WTC11 (cell line): Measurements from ENCODE around the gene FMO5. TPM values are rescaled to one million over a fixed set of nuclear protein-coding genes. Genes with fewer than 3 reads are reported as not detected.
A peak's percentile ranks its signal among the peaks of the same experiment; 100 is the strongest.

Experiments
- ATAC-seq: fragments of 200-7000 bp; cut with Tn5 transposase; 2 replicates; pipeline ENCODE4 v1.10.0; 2021; ENCODE audit warnings: mild to moderate bottlenecking, moderate library complexity
- CTCF ChIA-PET: fragments of 300-600 bp; sonication (Branson Sonifier 250); formaldehyde crosslinking; loops from one replicate; lab custom pipeline; 2021; ENCODE audit warnings: antibody characterized with exemption; lab: Charles Lee
- POLR2A ChIA-PET: fragments of 350-600 bp; sonication (Branson Sonifier 250); formaldehyde crosslinking; loops from one replicate; lab custom pipeline; 2021; ENCODE audit warnings: antibody characterized with exemption; lab: Charles Lee
- DNase-seq: peaks from one replicate; pipeline ENCODE4 v3.0.0; 2021; ENCODE audit warnings: low spot score
- H3K27ac Mint-ChIP-seq: 2 replicates; pipeline ENCODE4 v1.8.0; 2021; ENCODE audit warnings: mixed read lengths
- H3K27me3 Mint-ChIP-seq: 2 replicates; pipeline ENCODE4 v1.8.0; 2021; ENCODE audit warnings: low read depth, mild to moderate bottlenecking, moderate library complexity, mixed read lengths
- H3K36me3 Mint-ChIP-seq: 2 replicates; pipeline ENCODE4 v1.8.0; 2021; ENCODE audit warnings: mixed read lengths
- H3K4me1 Mint-ChIP-seq: 2 replicates; pipeline ENCODE4 v1.8.0; 2022; ENCODE audit warnings: mixed read lengths
- H3K4me3 Mint-ChIP-seq: 2 replicates; pipeline ENCODE4 v1.8.0; 2021; ENCODE audit warnings: mild to moderate bottlenecking, moderate library complexity, mixed read lengths
- H3K9me3 Mint-ChIP-seq: 2 replicates; pipeline ENCODE4 v1.8.0; 2021; ENCODE audit warnings: mixed read lengths
- CBFB ChIP-seq: sonication (generic); formaldehyde crosslinking; IDR thresholded peaks from 2 replicates; pipeline ENCODE4 v1.8.1; 2022; ENCODE audit warnings: mild to moderate bottlenecking, low read depth, missing genetic modification reagents
- ERG ChIP-seq: fragments of 250-450 bp; sonication (Bioruptor Pico); IDR thresholded peaks from 2 replicates; pipeline ENCODE4 v1.8.0; 2021; ENCODE audit warnings: mild to moderate bottlenecking
- FOXJ3 ChIP-seq: sonication (generic); formaldehyde crosslinking; IDR thresholded peaks from 2 replicates; pipeline ENCODE4 v1.9.0; 2021; ENCODE audit warnings: missing genetic modification reagents, mild to moderate bottlenecking, borderline replicate concordance
- FOXK1 ChIP-seq: sonication (generic); formaldehyde crosslinking; IDR thresholded peaks from 2 replicates; pipeline ENCODE4 v1.8.0; 2022; ENCODE audit warnings: mild to moderate bottlenecking, moderate library complexity, missing genetic modification reagents
- FOXP1 ChIP-seq: sonication (generic); formaldehyde crosslinking; IDR thresholded peaks from 2 replicates; pipeline ENCODE4 v1.8.0; 2022; ENCODE audit warnings: missing genetic modification reagents, mild to moderate bottlenecking, moderate library complexity, borderline replicate concordance
- FOXP4 ChIP-seq: sonication (generic); formaldehyde crosslinking; IDR thresholded peaks from 2 replicates; pipeline ENCODE4 v1.8.0; 2022; ENCODE audit warnings: mild to moderate bottlenecking, missing genetic modification reagents
- GRHL2 ChIP-seq: fragments of 250-450 bp; sonication (Bioruptor Pico); IDR thresholded peaks from 2 replicates; pipeline ENCODE4 v1.8.0; 2022; ENCODE audit warnings: mild to moderate bottlenecking, moderate library complexity; ENCODE audit not compliant: insufficient replicate concordance, severe bottlenecking
- JAZF1 ChIP-seq: fragments of 250-450 bp; sonication (Bioruptor Pico); IDR thresholded peaks from 2 replicates; pipeline ENCODE4 v1.9.0; 2021; ENCODE audit warnings: moderate library complexity, mild to moderate bottlenecking, inconsistent platforms
- MLX ChIP-seq: sonication (generic); formaldehyde crosslinking; IDR thresholded peaks from 2 replicates; pipeline ENCODE4 v1.8.1; 2023; ENCODE audit warnings: mild to moderate bottlenecking, missing genetic modification reagents, moderate library complexity
- PREB ChIP-seq: sonication (generic); formaldehyde crosslinking; IDR thresholded peaks from 2 replicates; pipeline ENCODE4 v1.8.1; 2022; ENCODE audit warnings: mild to moderate bottlenecking, missing genetic modification reagents, moderate library complexity, borderline replicate concordance
- RELA ChIP-seq: sonication (generic); formaldehyde crosslinking; IDR thresholded peaks from 2 replicates; pipeline ENCODE4 v1.8.1; 2022; ENCODE audit warnings: missing genetic modification reagents, mild to moderate bottlenecking, borderline replicate concordance
- TCF7 ChIP-seq: sonication (generic); formaldehyde crosslinking; IDR thresholded peaks from 2 replicates; pipeline ENCODE4 v1.8.0; 2022; ENCODE audit warnings: mild to moderate bottlenecking, low read depth, missing genetic modification reagents, moderate library complexity
- TP53 ChIP-seq: sonication (generic); formaldehyde crosslinking; IDR thresholded peaks from 2 replicates; pipeline ENCODE4 v1.8.1; 2023; ENCODE audit warnings: mild to moderate bottlenecking, missing genetic modification reagents
- ZBTB21 ChIP-seq: sonication (generic); formaldehyde crosslinking; IDR thresholded peaks from 2 replicates; pipeline ENCODE4 v1.8.1; 2023; ENCODE audit warnings: mild to moderate bottlenecking, missing genetic modification reagents, borderline replicate concordance
- ZBTB43 ChIP-seq: sonication (generic); formaldehyde crosslinking; IDR thresholded peaks from 2 replicates; pipeline ENCODE4 v1.8.1; 2023; ENCODE audit warnings: mild to moderate bottlenecking, missing genetic modification reagents
- ZMAT4 ChIP-seq: fragments of 250-450 bp; sonication (Bioruptor Pico); IDR thresholded peaks from 2 replicates; pipeline ENCODE4 v1.9.0; 2021; ENCODE audit warnings: mild to moderate bottlenecking
- ZNF671 ChIP-seq: fragments of 250-450 bp; sonication (Bioruptor Pico); IDR thresholded peaks from 2 replicates; pipeline ENCODE4 v1.8.0; 2021; ENCODE audit warnings: mild to moderate bottlenecking
- total RNA-seq: library from RNA; stranded (reverse); gene quantifications from 3 replicates; pipeline ENCODE4 v1.2.3, GENCODE V29; 2021

The FMO5 gene
- total RNA-seq, 1 experiment from 2014 or later = 3.3 TPM

GRCh38 chr1:147189514-147189913 is 35.6 kb downstream of the FMO5 start (continued):
- TF ChIP-seq MLX (CRISPR knock-in tag) (no peak), PREB (CRISPR knock-in tag) (no peak)

GRCh38 chr1:147185432-147185831 is 39.7 kb downstream of the FMO5 start:
- POLR2A ChIA-PET = no interaction called here

GRCh38 chr1:147177611-147178380 is 47.3 kb downstream of the FMO5 start:
- Mint-ChIP-seq H3K4me1 (peaks cover 19% of the 10 kb centered on the region), H3K27ac (no peak overlapping the region), H3K27me3 (peaks cover 7% of the 10 kb centered on the region), H3K9me3 (peaks cover 24% of the 10 kb centered on the region), H3K36me3 (peaks cover 23% of the 10 kb centered on the region), H3K4me3 (no peak overlapping the region)
- ATAC-seq (peak; percentile 39), DNase-seq (no peak)
- TF ChIP-seq TCF7 (CRISPR knock-in tag) (no peak), GRHL2 (CRISPR knock-in tag) (no peak), ERG (CRISPR knock-in tag) (no peak)
- CTCF ChIA-PET = interaction anchor here (1.3 kb wide), 1 partner anchor 65 kb away, joined by 4 read pairs; the partner anchor contains the start of gene CHD1L
- POLR2A ChIA-PET = no interaction called here

More at GRCh38 chr1:147185432-147185831, 39.7 kb downstream of the FMO5 start:
- no peaks in the 10 kb centered on the region for H3K36me3 Mint-ChIP-seq
- H3K27ac Mint-ChIP-seq = no peak overlapping the region
- no peak overlapping the region for H3K4me3 Mint-ChIP-seq
- DNase-seq = no peak
- peaks cover 5% of the 10 kb centered on the region; the same call in 1 of the 2 replicates for H3K27me3 Mint-ChIP-seq
- no peak for ATAC-seq
- H3K9me3 Mint-ChIP-seq = no peaks in the 10 kb centered on the region
- no peak for TF ChIP-seq ZNF671
- no peak for TF ChIP-seq JAZF1
- TF ChIP-seq FOXP4 = no peak
- TF ChIP-seq ZBTB43 (CRISPR knock-in tag) = no peak
- H3K4me1 Mint-ChIP-seq = peaks cover 13% of the 10 kb centered on the region
- CTCF ChIA-PET = interaction anchor here (1.0 to 2.6 kb wide), 2 partner anchors 12 to 51 kb away, joined by 3 to 8 read pairs; no protein-coding TSS in a partner anchor

- DNase-seq = peak; percentile 95
- ChIA-PET POLR2A (interaction anchor here (0.9 to 1.6 kb wide), 5 partner anchors 10 to 88 kb away, joined by 3 to 12 read pairs (median 3); no protein-coding TSS in a partner anchor), CTCF (interaction anchor here (0.6 to 5.3 kb wide), 6 partner anchors 12 to 70 kb away, joined by 3 to 67 read pairs (median 4); partner anchors contain the start of gene CHD1L)
- ATAC-seq = peak; percentile 92
- H3K27ac Mint-ChIP-seq = peak within 1 kb of the TSS; percentile 99
- peaks cover 47% of the 10 kb centered on the region for H3K4me1 Mint-ChIP-seq
- peaks cover 7% of the 10 kb centered on the region for H3K36me3 Mint-ChIP-seq
- H3K27me3 Mint-ChIP-seq = no peaks in the 10 kb centered on the region
- peak within 1 kb of the TSS; percentile 95 for H3K4me3 Mint-ChIP-seq
- H3K9me3 Mint-ChIP-seq = peaks cover 5% of the 10 kb centered on the region
- no peak for TF ChIP-seq PREB (CRISPR knock-in tag)
- no peak for TF ChIP-seq CBFB (CRISPR knock-in tag)
- TF ChIP-seq JAZF1 = no peak
- peak; percentile 83 for TF ChIP-seq FOXK1 (CRISPR knock-in tag)
- no peak; the same call in 1 of the 2 replicates for TF ChIP-seq RELA (CRISPR knock-in tag)
- peak; percentile 31; the same call in 1 of the 2 replicates for TF ChIP-seq FOXP1 (CRISPR knock-in tag)
- 0 out of 2 replicates have a peak, but pooled peaks have one; percentile 78 for TF ChIP-seq TP53
- TF ChIP-seq ZMAT4 (CRISPR knock-in tag) = no peak
- no peak for TF ChIP-seq FOXJ3
- peak; percentile 81 for TF ChIP-seq ZBTB21 (CRISPR knock-in tag)
Observed at GRCh38 chr1:147172168-147173016, 52.7 kb downstream of the FMO5 start, which contains the start of gene PRKAB2. Gene PRKAB2 (minus strand): TSS chr1:147172470. CDS start chr1:147172144, 326 bp downstream.
